K562 (cell line): ENCODE measurements around the gene ARHGAP9. TPM values are rescaled to one million over a fixed set of nuclear protein-coding genes. Genes with fewer than 3 reads are reported as not detected.

ENCODE experiments used
- ADNP ChIP-seq: fragments of 200-800 bp; sonication (Bioruptor generic); IDR thresholded peaks from 2 replicates; pipeline ENCODE4 v1.6.1; 2016; ENCODE audit warnings: missing genetic modification characterization, missing compliant biosample characterization
- CC2D1A ChIP-seq: fragments of 450-650 bp; IDR thresholded peaks from 2 replicates; pipeline ENCODE4 v1.6.1; 2017; ENCODE audit warnings: mild to moderate bottlenecking
- CCNT2 ChIP-seq: IDR thresholded peaks from 2 replicates; pipeline ENCODE4 v1.6.1; 2011; ENCODE audit warnings: borderline replicate concordance, low read depth, mild to moderate bottlenecking, moderate library complexity, mixed read lengths, low read length; ENCODE audit not compliant: insufficient read length; ENCODE audit errors: extremely low read depth
- CGGBP1 ChIP-seq: fragments of 250-450 bp; sonication (Bioruptor Pico); IDR thresholded peaks from 2 replicates; pipeline ENCODE4 v1.9.0; 2021; ENCODE audit warnings: mild to moderate bottlenecking
- E2F4 ChIP-seq: sonication (generic); formaldehyde crosslinking; IDR thresholded peaks from 2 replicates; pipeline ENCODE4 v1.8.0; 2022; ENCODE audit warnings: mild to moderate bottlenecking, low read depth, missing genetic modification reagents
- EP400 ChIP-seq: fragments of 450-650 bp; IDR thresholded peaks from 2 replicates; pipeline ENCODE4 v1.6.1; 2017; ENCODE audit warnings: antibody characterized with exemption, mild to moderate bottlenecking, moderate library complexity
- ESRRB ChIP-seq: fragments of 250-450 bp; sonication (Bioruptor Pico); IDR thresholded peaks from 2 replicates; pipeline ENCODE4 v1.5.0; 2020; ENCODE audit warnings: mild to moderate bottlenecking, moderate library complexity, borderline replicate concordance
- FOS ChIP-seq: IDR thresholded peaks from 3 replicates; pipeline ENCODE4 v1.6.1; 2011; ENCODE audit not compliant: insufficient read length; ENCODE audit errors: extremely low read depth
- GTF2A2 ChIP-seq: IDR thresholded peaks from 2 replicates; pipeline ENCODE4 v1.6.1; 2016; ENCODE audit warnings: mild to moderate bottlenecking, missing genetic modification characterization, missing compliant biosample characterization
- IFI16 ChIP-seq: fragments of 250-450 bp; sonication (Bioruptor Pico); IDR thresholded peaks from 2 replicates; pipeline ENCODE4 v2.1.2; 2022; ENCODE audit warnings: mild to moderate bottlenecking, inconsistent platforms
- MBD2 ChIP-seq: sonication (generic); IDR thresholded peaks from 2 replicates; pipeline ENCODE4 v1.6.1; 2016; ENCODE audit warnings: low read depth, borderline replicate concordance
- PHTF2 ChIP-seq: fragments of 250-450 bp; sonication (Bioruptor Pico); IDR thresholded peaks from 2 replicates; pipeline ENCODE4 v1.5.0; 2021; ENCODE audit warnings: mild to moderate bottlenecking
- POLR3A ChIP-seq: IDR thresholded peaks from 2 replicates; pipeline ENCODE4 v1.6.1; 2011; ENCODE audit warnings: borderline replicate concordance, mild to moderate bottlenecking, moderate library complexity; ENCODE audit not compliant: insufficient read length, insufficient read depth; ENCODE audit errors: extremely low read depth
- SNRNP70 ChIP-seq: fragments of 200-400 bp; formaldehyde crosslinking; optimal IDR thresholded peaks from 2 replicates; pipeline ENCODE3; 2017; ENCODE audit warnings: low read depth, low read length
- TCF7L2 ChIP-seq: fragments of 150-350 bp; IDR thresholded peaks from 2 replicates; pipeline ENCODE4 v1.6.1; 2016; ENCODE audit warnings: low read depth, mild to moderate bottlenecking, low read length, moderate library complexity
- TRIM24 ChIP-seq, 2 experiments: fragments of 450-650 bp; IDR thresholded peaks; 2 replicates each; pipeline ENCODE4 v1.6.1; 2016
- ZBTB49 ChIP-seq: sonication (generic); formaldehyde crosslinking; IDR thresholded peaks from 2 replicates; pipeline ENCODE4 v1.8.0; 2022; ENCODE audit warnings: missing genetic modification reagents, mild to moderate bottlenecking, borderline replicate concordance
- ZBTB9 ChIP-seq: fragments of 450-650 bp; formaldehyde crosslinking; IDR thresholded peaks from 2 replicates; pipeline ENCODE4 v1.4.0; 2020; ENCODE audit warnings: mild to moderate bottlenecking, moderate library complexity
- ZNF146 ChIP-seq: IDR thresholded peaks from one replicate; pipeline ENCODE4 v1.6.1; 2018; ENCODE audit warnings: missing compliant biosample characterization; ENCODE audit not compliant: unreplicated experiment
- ZNF253 ChIP-seq: fragments of 250-450 bp; sonication (Bioruptor Pico); conservative IDR thresholded peaks from 2 replicates; pipeline ENCODE4 v1.6.1; 2021; ENCODE audit warnings: mild to moderate bottlenecking
- ZNF277 ChIP-seq: fragments of 250-450 bp; sonication (Bioruptor Pico); IDR thresholded peaks from 2 replicates; pipeline ENCODE4 v1.8.0; 2022; ENCODE audit warnings: inconsistent platforms, mild to moderate bottlenecking, moderate library complexity, borderline replicate concordance
- ZNF444 ChIP-seq: fragments of 250-450 bp; sonication (Bioruptor Pico); IDR thresholded peaks from 2 replicates; pipeline ENCODE4 v1.4.0; 2020; ENCODE audit warnings: mild to moderate bottlenecking, moderate library complexity
- ZNF75A ChIP-seq: fragments of 450-650 bp; formaldehyde crosslinking; IDR thresholded peaks from 2 replicates; pipeline ENCODE4 v1.4.0; 2020; ENCODE audit warnings: mild to moderate bottlenecking
- polyA plus RNA-seq, 8 experiments: library from polyadenylated mRNA; depleted of rRNA in 4 of 8; stranded (reverse) in 5 of 8; unstranded in 3 of 8; fragments of >200 nt; fragmentation: Nextera tagmentation in 2 of 8; fragmentation: Illumina TruSeq in 1 of 8; extraction: Ambion mirVana in 2 of 8; extraction: Trizol in 1 of 8; gene quantifications; 2 replicates each; pipeline versions ENCODE4 v1.2.1 to v1.2.3, GENCODE V29; 2011 to 2014; ENCODE audit warnings: inconsistent platforms in 1 of 8, missing spikeins in 1 of 8
- total RNA-seq, 7 experiments: library from RNA; depleted of rRNA in 6 of 7; stranded (reverse); fragments of >200 nt in 6 of 7; fragmentation: Illumina TruSeq in 2 of 7; extraction: Trizol in 2 of 7; gene quantifications; 2 replicates each; pipeline versions ENCODE4 v1.2.1 to v1.2.3, GENCODE V29; 2011 to 2021; ENCODE audit warnings: low replicate concordance in 1 of 7

The ARHGAP9 gene
- total and polyA plus RNA-seq, 9 of the 15 experiments (the other 6 are each of a cell fraction or from before 2014, with no cell fraction given): 1.5 to 10.2 (median 5.1) TPM

GRCh38 chr12:57520053-57520818 is 40.6 kb upstream of the ARHGAP9 start, which contains the start of gene DDIT3 (continued):
- TF ChIP-seq ZBTB49 (CRISPR knock-in tag) (no peak), EP400 (peak; percentile 90), POLR3A (no peak), ZNF277 (no peak), FOS (peak; percentile 79), MBD2 (peak; percentile 86), E2F4 (no peak), ESRRB (CRISPR knock-in tag) (no peak), CCNT2 (peak; percentile 89), ADNP (tag) (no peak), ZNF75A (no peak), PHTF2 (CRISPR knock-in tag) (peak; percentile 86; the same call in 1 of the 2 replicates), IFI16 (CRISPR knock-in tag) (no peak), TRIM24 (IDR thresholded peaks at IDR 0.05) (no peak), ZBTB9 (peak; percentile 86), ZNF146 (CRISPR knock-in tag) (no peak), CC2D1A (no peak), GTF2A2 (tag) (peak; percentile 74), ZNF444 (CRISPR knock-in tag) (peak; percentile 23; the same call in 1 of the 2 replicates), TCF7L2 (no peak), ZNF253 (CRISPR knock-in tag) (no peak), SNRNP70 (no peak), CGGBP1 (CRISPR knock-in tag) (peak; percentile 75; the same call in 1 of the 2 replicates)
